UCSD-AML1 (cell line): ENCODE results near the gene UBE2M.
A peak's percentile ranks its signal among the peaks of the same experiment; 100 is the strongest.
"Not testable (repeated sequence)": the region's sequence is repeated elsewhere in the genome, so short reads cannot be mapped to it uniquely, and the experiment has no call there.

Source experiments
- DNase-seq: peaks from one replicate; lab custom pipeline; 2025; ENCODE audit not compliant: unreplicated experiment; lab: John Stamatoyannopoulos, UW

The UBE2M gene

GRCh38 chr19:58513694-58514563 is 44.5 kb downstream of the UBE2M start:
- DNase-seq = peak; percentile 87

- no peak for DNase-seq
These were observed 45.2 kb downstream of the UBE2M start for GRCh38 chr19:58513213-58513693.

- no peak for DNase-seq
These were observed 46.8 kb downstream of the UBE2M start, which contains the start of gene SLC27A5 for GRCh38 chr19:58511353-58512208. SLC27A5 (minus strand) TSS chr19:58511992; CDS start chr19:58511955, 37 bp downstream.

GRCh38 chr19:58510084-58510862 is 48.1 kb downstream of the UBE2M start:
- no peak for DNase-seq

GRCh38 chr19:58509731-58510083 is 48.7 kb downstream of the UBE2M start:
- no peak for DNase-seq

- not testable (repeated sequence) for DNase-seq
These were observed 50.7 kb downstream of the UBE2M start for GRCh38 chr19:58507602-58508223.
